GM19193 (cell line): ENCODE data around the gene CBLN3.

Source experiments
- POLR2A ChIP-seq: IDR thresholded peaks from 4 replicates; pipeline ENCODE4 v1.6.1; 2011; ENCODE audit not compliant: insufficient read depth, insufficient read length; ENCODE audit errors: extremely low read depth

The CBLN3 gene

GRCh38 chr14:24441904-24442239 is 12.4 kb upstream of the CBLN3 start:
- no peak for TF ChIP-seq POLR2A

GRCh38 chr14:24441485-24441884 is 12.0 kb upstream of the CBLN3 start:
- TF ChIP-seq POLR2A, result no peak

- TF ChIP-seq POLR2A, result no peak
Observed at GRCh38 chr14:24440606-24441399, 11.3 kb upstream of the CBLN3 start.

- peak; percentile 44 for TF ChIP-seq POLR2A
Observed at GRCh38 chr14:24439830-24440605, 10.6 kb upstream of the CBLN3 start.

GRCh38 chr14:24439257-24439656 is 9.8 kb upstream of the CBLN3 start:
- TF ChIP-seq POLR2A, result no peak

GRCh38 chr14:24438223-24439097 is 9.0 kb upstream of the CBLN3 start:
- no peak for TF ChIP-seq POLR2A

GRCh38 chr14:24437736-24438067 is 8.2 kb upstream of the CBLN3 start:
- TF ChIP-seq POLR2A, result no peak

- peak; percentile 8 for TF ChIP-seq POLR2A
Observed at GRCh38 chr14:24437020-24437735, 7.7 kb upstream of the CBLN3 start.

- TF ChIP-seq POLR2A, result no peak
Observed at GRCh38 chr14:24436355-24437019, 7.0 kb upstream of the CBLN3 start.

- no peak for TF ChIP-seq POLR2A
Observed at GRCh38 chr14:24435998-24436354, 6.5 kb upstream of the CBLN3 start.

GRCh38 chr14:24435192-24435810 is 5.8 kb upstream of the CBLN3 start:
- no peak for TF ChIP-seq POLR2A

- no peak for TF ChIP-seq POLR2A
Observed at GRCh38 chr14:24434676-24435075, 5.2 kb upstream of the CBLN3 start.

- no peak for TF ChIP-seq POLR2A
Observed at GRCh38 chr14:24434036-24434435, 4.6 kb upstream of the CBLN3 start.
